GM12892 (cell line): Measurements from ENCODE around the gene PROC.

ENCODE experiments used
- POLR2A ChIP-seq: IDR thresholded peaks from 2 replicates; pipeline ENCODE4 v1.6.1; 2011; ENCODE audit warnings: low read depth, low read length, control low read depth
- POLR2AphosphoS5 ChIP-seq: IDR thresholded peaks from 2 replicates; pipeline ENCODE4 v1.6.1; 2011; ENCODE audit warnings: low read depth, low read length, control low read depth

- no peak for TF ChIP-seq POLR2A
- TF ChIP-seq POLR2AphosphoS5 = no peak
Observed at GRCh38 chr2:127373362-127374083, 44.7 kb upstream of the PROC start.
